Prostate gland (tissue), 2 donors: ENCODE data around the gene LETMD1.

Experiments used
- POLR2A ChIP-seq: fragments of 450-650 bp; IDR thresholded peaks from one replicate; pipeline ENCODE4 v1.6.1; 2016; ENCODE audit warnings: antibody characterized with exemption, mild to moderate bottlenecking
- TF ChIP-seq, protein P1 (sequence below), 4 experiments: fragments of 200-600 bp in 2 of 4; fragments of 450-650 bp in 2 of 4; sonication (generic) in 2 of 4; IDR thresholded peaks; 1 replicate in 3 of 4; 2 replicates in 1 of 4; pipeline ENCODE4 v1.5.1; 2016 to 2019; ENCODE audit warnings: antibody characterized with exemption in 4 of 4, mild to moderate bottlenecking in 2 of 4, moderate library complexity in 2 of 4

DNA sequence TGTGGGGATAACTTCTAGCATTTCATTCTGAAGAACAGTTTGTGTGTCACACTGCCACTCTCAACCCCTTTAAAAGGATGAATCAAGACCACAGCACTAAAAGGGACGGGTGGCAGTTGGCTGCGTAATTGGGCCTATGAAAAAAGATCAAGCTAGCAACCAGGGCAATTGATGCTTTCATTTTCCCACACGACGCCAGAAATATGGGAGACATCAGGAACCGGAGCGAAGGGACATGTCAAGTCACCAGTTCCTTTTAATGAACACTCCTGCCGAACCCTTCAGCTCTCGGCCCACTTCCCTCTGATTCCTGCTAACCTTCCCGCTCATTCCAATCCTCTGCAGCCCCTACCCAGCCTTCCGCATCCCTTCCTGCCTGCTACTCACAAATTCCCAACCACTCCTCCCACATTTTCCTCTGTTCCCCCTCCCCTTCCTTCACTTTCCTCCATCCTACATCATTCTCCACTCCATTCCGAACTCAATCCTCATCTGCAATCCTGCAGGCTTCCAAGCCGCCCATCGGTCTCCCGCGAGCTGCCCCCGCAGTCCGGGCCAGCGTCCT lies 34.5 kb downstream of the LETMD1 start:
- TF ChIP-seq POLR2A = no peak
- TF ChIP-seq, protein P1, sequence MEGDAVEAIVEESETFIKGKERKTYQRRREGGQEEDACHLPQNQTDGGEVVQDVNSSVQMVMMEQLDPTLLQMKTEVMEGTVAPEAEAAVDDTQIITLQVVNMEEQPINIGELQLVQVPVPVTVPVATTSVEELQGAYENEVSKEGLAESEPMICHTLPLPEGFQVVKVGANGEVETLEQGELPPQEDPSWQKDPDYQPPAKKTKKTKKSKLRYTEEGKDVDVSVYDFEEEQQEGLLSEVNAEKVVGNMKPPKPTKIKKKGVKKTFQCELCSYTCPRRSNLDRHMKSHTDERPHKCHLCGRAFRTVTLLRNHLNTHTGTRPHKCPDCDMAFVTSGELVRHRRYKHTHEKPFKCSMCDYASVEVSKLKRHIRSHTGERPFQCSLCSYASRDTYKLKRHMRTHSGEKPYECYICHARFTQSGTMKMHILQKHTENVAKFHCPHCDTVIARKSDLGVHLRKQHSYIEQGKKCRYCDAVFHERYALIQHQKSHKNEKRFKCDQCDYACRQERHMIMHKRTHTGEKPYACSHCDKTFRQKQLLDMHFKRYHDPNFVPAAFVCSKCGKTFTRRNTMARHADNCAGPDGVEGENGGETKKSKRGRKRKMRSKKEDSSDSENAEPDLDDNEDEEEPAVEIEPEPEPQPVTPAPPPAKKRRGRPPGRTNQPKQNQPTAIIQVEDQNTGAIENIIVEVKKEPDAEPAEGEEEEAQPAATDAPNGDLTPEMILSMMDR (IDR thresholded peaks at IDR 0.05) = no peak
